ENCODE measurements around the gene LAMA2.
"Not testable (repeated sequence)": the region's sequence is repeated elsewhere in the genome, so short reads cannot be mapped to it uniquely, and the experiment has no call there.

The LAMA2 gene

DNA sequence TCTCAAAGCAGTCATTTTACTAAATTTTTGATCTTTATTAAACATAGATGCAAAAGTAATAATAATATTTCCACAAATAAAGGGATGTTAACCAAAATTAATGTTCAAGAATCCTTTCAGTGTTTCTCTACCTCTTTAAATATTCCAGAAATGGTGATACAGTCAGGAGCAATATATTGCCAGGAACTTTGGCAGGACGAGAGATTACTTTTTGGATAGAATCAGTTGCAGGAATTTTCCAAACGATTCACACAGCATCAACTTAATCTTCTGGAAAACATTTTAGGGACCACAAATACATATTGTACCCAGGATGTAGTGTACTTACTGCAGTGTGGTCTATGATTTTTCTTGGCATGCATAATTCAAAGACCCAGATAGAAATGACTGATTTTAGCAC, 125.7 kb downstream of the LAMA2 start:
- no peak for DNase-seq (ENCODE audit: low read depth)

DNA sequence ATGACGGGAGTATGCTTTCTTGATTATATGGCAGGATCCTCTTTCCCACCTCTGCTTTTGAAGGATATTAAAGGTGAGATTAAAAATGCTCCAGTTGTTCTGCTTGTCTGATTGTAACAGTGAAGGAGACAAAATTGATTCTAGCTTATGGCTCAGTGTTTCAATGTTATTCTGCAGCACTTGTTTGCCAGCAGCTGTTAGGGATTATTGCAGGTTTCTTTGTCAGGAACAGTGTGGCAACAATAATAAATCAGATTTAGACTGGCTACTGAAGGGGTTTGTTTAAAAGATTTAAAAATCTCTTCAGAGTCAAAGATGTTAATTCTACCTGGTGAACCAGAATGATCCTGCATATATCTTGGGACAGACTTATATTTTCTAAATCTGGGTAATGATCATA, 126.9 kb downstream of the LAMA2 start:
- DNase-seq (ENCODE audit: low read depth): no peak

DNA sequence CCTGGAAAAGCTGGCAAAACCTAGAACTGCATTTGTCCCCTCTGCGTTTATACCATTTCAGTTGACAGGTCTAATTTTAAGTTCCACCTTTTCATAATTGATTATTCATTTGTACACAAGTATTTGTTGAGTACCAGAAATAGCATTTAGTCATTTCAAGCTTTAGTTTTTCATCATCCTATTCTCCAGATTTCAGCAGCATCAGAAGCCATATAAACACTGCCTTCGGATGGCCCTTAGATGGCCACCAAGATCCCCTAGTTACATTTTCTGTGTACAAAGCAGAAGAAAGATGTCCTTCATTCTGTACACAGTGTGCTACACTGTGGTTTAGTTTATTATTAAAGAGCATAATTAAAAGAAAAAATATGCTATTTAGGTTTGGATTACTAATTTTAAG, 131.4 kb downstream of the LAMA2 start:
- DNase-seq (ENCODE audit: low read depth): no peak

- DNase-seq (ENCODE audit: low read depth): no peak
These were observed 132.8 kb downstream of the LAMA2 start for GRCh38 chr6:129015721-129016120.

GRCh38 chr6:129016844-129017243, 133.9 kb downstream of the LAMA2 start:
- no peak for DNase-seq (ENCODE audit: low read depth)

- no peak for DNase-seq (ENCODE audit: low read depth)
These were observed 139.1 kb downstream of the LAMA2 start for GRCh38 chr6:129022011-129022553.

GRCh38 chr6:129026601-129027000, 143.7 kb downstream of the LAMA2 start:
- no peak for DNase-seq (ENCODE audit: low read depth)

- DNase-seq (ENCODE audit: low read depth): peak; percentile 29
These were observed 146.8 kb downstream of the LAMA2 start for GRCh38 chr6:129029778-129030177.

DNA sequence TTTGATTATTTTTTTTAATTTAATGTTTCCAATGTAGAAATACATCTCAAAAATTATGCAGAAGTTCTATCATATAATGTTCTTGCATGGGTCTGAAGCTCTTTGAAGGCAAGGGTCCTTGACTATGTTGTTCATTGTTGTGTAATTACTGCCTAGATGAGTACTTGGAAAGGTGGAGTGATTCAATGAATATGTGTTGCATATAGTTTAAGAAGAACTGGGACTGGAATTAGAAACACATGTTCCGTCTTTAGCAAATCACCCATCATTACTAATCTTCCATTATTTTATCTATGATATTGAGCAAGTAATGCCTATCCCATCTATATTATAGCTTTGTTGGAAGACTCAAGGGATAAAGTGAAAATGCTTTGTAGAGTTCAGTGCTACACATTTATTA, 147.3 kb downstream of the LAMA2 start:
- peak; percentile 21 for DNase-seq (ENCODE audit: low read depth)

GRCh38 chr6:129031051-129031599, 148.2 kb downstream of the LAMA2 start:
- peak; percentile 94 for DNase-seq (ENCODE audit: low read depth)

DNA sequence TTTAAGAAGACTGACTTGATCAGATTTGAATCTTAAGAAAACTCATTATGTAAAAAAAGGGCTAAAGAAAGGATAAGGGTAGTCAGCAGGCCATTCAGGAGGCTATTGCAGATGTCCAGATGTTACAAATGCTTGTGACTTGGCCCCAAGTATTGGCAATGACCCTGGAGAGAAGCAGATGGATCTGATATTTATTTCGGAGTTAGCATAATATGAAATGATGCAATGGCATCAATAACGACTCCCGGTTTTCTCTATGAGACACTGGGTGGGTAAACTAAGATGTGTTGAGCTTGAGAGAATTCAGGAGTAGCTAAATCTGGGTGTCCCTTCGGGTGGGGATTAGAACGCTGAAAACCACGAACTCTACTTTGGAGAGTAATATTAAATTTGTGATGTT, 149.7 kb downstream of the LAMA2 start:
- DNase-seq (ENCODE audit: low read depth): no peak

DNA sequence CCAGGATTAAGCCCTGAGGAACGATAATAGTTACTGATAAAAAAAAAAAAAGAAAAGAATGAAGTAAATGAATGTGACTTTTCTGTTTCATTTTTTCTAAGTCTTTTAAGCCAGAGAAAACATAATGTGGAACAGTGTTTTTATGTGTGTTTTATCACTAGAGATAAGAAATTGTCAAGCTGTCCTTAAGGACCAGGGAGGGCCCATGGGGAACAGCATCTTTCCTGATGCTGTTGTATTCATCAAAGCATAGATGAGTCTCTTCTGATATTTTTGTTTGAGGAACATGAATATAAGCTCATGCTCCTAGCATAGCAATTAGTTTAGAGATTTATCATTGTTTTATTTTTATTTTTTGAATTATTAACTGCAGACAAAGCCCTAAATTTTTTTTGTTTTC, 150.2 kb downstream of the LAMA2 start:
- no peak for DNase-seq (ENCODE audit: low read depth)

GRCh38 chr6:129033581-129033980, 150.6 kb downstream of the LAMA2 start:
- no peak for DNase-seq (ENCODE audit: low read depth)

DNA sequence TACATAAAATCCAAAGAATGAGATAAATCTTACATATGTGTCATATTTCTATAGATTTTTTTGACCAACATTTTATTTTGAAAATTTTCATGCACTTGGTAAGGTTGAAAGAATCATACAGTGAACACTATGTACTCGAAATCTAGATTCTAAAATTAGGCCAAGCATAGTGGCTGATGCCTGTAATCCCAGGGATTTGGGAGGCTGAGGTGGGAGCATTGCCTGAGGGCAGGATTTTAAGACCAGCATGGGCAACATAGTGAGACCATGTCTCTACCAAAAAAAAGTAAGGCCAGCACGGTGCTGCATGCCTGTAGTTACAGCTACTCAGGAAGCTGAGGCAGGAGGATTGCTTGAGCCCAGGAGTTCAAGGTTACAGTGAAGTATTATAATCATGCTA, 158.6 kb downstream of the LAMA2 start:
- DNase-seq (ENCODE audit: low read depth): no peak

DNA sequence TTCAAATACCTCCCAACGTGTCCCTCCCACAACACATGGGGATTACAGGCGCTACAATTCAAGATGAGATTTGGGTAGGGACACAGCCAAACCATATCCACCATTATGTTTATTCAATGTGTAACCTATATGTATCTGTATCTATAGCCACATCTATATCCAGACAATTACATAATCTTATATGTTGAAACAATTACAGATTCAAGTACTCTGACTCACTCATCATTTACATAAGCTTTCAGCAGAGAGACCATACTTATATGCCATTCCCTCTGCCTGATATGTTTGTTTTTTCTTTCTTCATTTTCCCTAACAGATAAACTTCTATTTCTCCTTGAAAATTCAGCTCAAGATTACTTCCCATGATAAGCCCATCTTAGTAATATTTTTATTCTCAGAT, 163.6 kb downstream of the LAMA2 start:
- peak; percentile 15 for DNase-seq (ENCODE audit: low read depth)

GRCh38 chr6:129047834-129048233, 164.9 kb downstream of the LAMA2 start:
- no peak for DNase-seq (ENCODE audit: low read depth)

GRCh38 chr6:129050086-129050485, 167.1 kb downstream of the LAMA2 start:
- peak; percentile 15 for DNase-seq (ENCODE audit: low read depth)

DNA sequence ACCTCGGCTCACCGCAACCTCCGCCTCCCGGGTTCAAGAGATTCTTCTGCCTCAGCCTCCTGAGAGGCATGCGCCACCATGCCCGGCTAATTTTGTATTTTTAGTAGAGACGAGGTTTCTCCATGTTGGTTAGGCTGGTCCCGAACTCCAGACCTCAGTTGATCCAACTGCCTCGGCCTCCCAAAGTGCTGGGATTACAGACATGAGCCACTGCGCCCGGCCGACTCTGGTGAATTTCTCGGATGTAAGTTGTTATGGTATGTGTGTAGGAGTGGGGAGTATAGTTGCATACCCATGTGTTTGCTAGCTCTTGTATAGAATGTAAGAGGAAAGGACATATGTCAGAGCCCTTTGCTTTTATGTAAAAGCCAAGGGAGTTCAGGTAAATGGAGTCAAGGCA, 170.2 kb downstream of the LAMA2 start:
- not testable (repeated sequence) for DNase-seq (ENCODE audit: low read depth)

DNA sequence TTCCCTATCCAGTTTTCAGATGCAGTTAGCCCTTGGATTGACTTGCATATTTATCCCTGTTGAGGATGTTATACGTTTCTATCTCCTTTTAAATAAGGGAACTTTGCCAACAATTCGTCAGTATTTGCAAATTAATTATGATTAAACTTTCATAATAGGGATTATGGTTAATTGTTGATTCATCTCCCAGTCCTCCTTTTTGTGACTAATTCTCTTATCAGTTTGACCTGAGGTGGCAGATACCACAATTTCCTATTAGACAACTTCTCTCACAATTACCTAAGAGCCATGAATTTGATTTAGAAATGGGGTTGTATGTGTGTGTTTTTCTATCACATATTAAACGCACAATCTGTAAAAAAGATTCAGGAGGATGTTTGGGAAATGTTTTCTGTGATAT, 172.9 kb downstream of the LAMA2 start:
- peak; percentile 88 for DNase-seq (ENCODE audit: low read depth)

GRCh38 chr6:129059650-129060049, 176.7 kb downstream of the LAMA2 start:
- DNase-seq (ENCODE audit: low read depth): no peak

DNA sequence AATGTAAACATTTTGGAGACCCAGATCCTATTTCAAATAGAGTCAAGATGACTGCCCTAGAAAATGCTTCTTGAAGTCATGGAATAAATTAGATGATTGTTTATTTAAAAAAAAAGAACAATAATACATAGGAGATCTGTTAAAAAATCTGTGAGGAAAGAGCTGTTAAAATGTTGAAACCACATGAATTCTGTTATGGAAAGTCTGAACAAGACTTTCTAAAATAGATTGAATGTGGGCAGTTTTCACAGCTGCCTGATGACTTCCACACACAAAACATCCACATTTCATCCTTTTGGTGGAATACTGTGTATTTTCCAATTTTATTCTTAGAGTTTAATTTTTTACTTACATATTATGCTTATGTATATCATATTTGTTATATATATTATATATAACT, 186.1 kb downstream of the LAMA2 start:
- DNase-seq (ENCODE audit: low read depth): no peak

GRCh38 chr6:129073051-129073450, 190.1 kb downstream of the LAMA2 start:
- DNase-seq (ENCODE audit: low read depth): no peak

GRCh38 chr6:129073691-129074395, 190.9 kb downstream of the LAMA2 start:
- DNase-seq (ENCODE audit: low read depth): peak; percentile 71

DNA sequence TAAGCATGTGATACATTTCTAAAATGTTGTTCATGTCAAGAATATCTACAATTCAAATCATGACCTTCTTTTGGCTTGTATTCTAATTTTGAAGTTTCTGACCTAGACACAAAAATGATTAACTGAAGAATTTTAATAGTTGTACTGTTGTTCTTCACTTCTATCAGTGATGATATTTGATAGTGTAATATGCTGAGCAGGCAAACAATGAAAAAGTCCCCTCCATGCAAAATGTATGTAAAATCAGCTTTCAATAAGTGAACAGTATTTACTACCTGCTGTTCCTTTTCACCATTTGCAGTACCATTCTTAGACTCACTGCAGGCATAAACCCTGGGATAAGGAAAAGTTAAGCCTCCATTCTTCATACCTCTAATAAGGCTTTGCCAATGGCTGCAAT, 201.5 kb downstream of the LAMA2 start:
- no peak for DNase-seq (ENCODE audit: low read depth)
